ENCODE measurements around the gene FBXO9. TPM values are rescaled to one million over a fixed set of nuclear protein-coding genes. Genes with fewer than 3 reads are reported as not detected.

FBXO9 gene
- total and polyA plus RNA-seq, 2 of the 8 experiments (the other 6 are each of a cell fraction or from before 2014, with no cell fraction given): 41.3 to 50.9 TPM

- TF ChIP-seq CTCF (IDR thresholded peaks at IDR 0.05; ENCODE audit: control extremely low read depth in 1 of 3, insufficient read depth in 1 of 3, low read depth in 1 of 3, low read length in 3 of 3) (no peak), KDM1A (IDR thresholded peaks at IDR 0.05; ENCODE audit: borderline replicate concordance, low read length) (no peak), RAD21 (IDR thresholded peaks at IDR 0.05 in 1 of 2, conservative IDR thresholded peaks at IDR 0.05 in 1 of 2; ENCODE audit: low read depth in 2 of 2, low read length in 2 of 2) (no peak), JUN (IDR thresholded peaks at IDR 0.05; ENCODE audit: low read depth, low read length) (no peak), RFX5 (IDR thresholded peaks at IDR 0.05; ENCODE audit: borderline replicate concordance, low read depth, low read length) (no peak), CHD2 (IDR thresholded peaks at IDR 0.05; ENCODE audit: low read length) (no peak), SP1 (IDR thresholded peaks at IDR 0.05; ENCODE audit: low read depth, low read length) (no peak), SIX5 (IDR thresholded peaks at IDR 0.05; ENCODE audit: low read depth, low read length) (no peak), EGR1 (IDR thresholded peaks at IDR 0.05; ENCODE audit: borderline replicate concordance, low read depth, low read length) (no peak)
Observed at GRCh38 chr6:53067849-53068361, 2.7 kb downstream of the FBXO9 start (continued).
